Tibial artery (tissue), 4 donors: Measurements from ENCODE around the gene DCAF12L1.

ENCODE experiments used
- DNase-seq, 2 donors: peaks; one replicate each; pipeline ENCODE4 v3.0.0-alpha.2; 2019
- H3K27ac ChIP-seq, 2 donors: fragments of 200-600 bp; sonication (generic) in 1 of 2; 1 replicate in 1 of 2; 2 replicates in 1 of 2; pipeline ENCODE4 v1.5.1; 2018 to 2019; ENCODE audit warnings: mild to moderate bottlenecking in 1 of 2
- H3K27me3 ChIP-seq, 2 donors: fragments of 200-600 bp; sonication (generic) in 1 of 2; one replicate each; pipeline versions ENCODE4 v1.5.1 to v1.6.0; 2016 to 2019
- H3K36me3 ChIP-seq, 3 donors: fragments of 200-600 bp; sonication (generic) in 2 of 3; one replicate each; pipeline ENCODE4 v1.5.1; 2016 to 2019; ENCODE audit warnings: mild to moderate bottlenecking in 2 of 3
- H3K4me1 ChIP-seq, 4 donors: fragments of 200-600 bp; sonication (generic) in 2 of 4; 1 replicate in 3 of 4; 2 replicates in 1 of 4; pipeline ENCODE4 v1.5.1; 2016 to 2019
- H3K4me3 ChIP-seq, 2 donors: fragments of 200-600 bp; sonication (generic) in 1 of 2; 1 replicate in 1 of 2; 2 replicates in 1 of 2; pipeline ENCODE4 v1.5.1; 2018 to 2019; ENCODE audit warnings: mild to moderate bottlenecking in 2 of 2
- H3K9me3 ChIP-seq, 3 donors: fragments of 200-600 bp; sonication (generic) in 1 of 3; one replicate each; pipeline ENCODE4 v1.5.1; 2016 to 2019
- CTCF ChIP-seq, 2 experiments: fragments of 200-600 bp in 1 of 2; fragments of 450-650 bp in 1 of 2; IDR thresholded peaks; one replicate each; pipeline ENCODE4 v1.5.1; 2017 to 2019; ENCODE audit warnings: antibody characterized with exemption in 2 of 2, mild to moderate bottlenecking in 1 of 2, moderate library complexity in 1 of 2
- intact Hi-C: fragments of 100-400 bp; cut with DNase I; formaldehyde crosslinking; loops from one replicate; pipeline ENCODE4 v1.15.0; 2023; ENCODE audit warnings: low total_unique reads

Gene DCAF12L1

GRCh38 chrX:126552313-126553022 is at the start of gene DCAF12L1:
TSS of gene DCAF12L1 (minus strand) at chrX:126552814. CDS start at chrX:126552608, 206 bp downstream.
- Histone ChIP-seq H3K4me1 (no peaks in the 10 kb centered on the region), H3K36me3 (no peaks in the 10 kb centered on the region), H3K27ac (no peak within 1 kb of the TSS), H3K4me3 (peak within 1 kb of the TSS in 1 of 2 donors; percentile 22), H3K9me3 (peaks cover 0 to 4% (median 0%) of the 10 kb centered on the region in 3 donors), H3K27me3 (peaks cover 0 to 4% of the 10 kb centered on the region in 2 donors)
- intact Hi-C loops, result no loop called here
- DNase-seq, result no peak
- TF ChIP-seq CTCF (IDR thresholded peaks at IDR 0.05), result no peak

GRCh38 chrX:126580877-126581276 is 28.3 kb upstream of the DCAF12L1 start:
- H3K27me3 ChIP-seq, result no peaks in the 10 kb centered on the region
- intact Hi-C loops, result no loop called here
- H3K4me1 ChIP-seq, result no peaks in the 10 kb centered on the region
- H3K27ac ChIP-seq, result no peak overlapping the region
- H3K9me3 ChIP-seq, result no peaks in the 10 kb centered on the region
- no peaks in the 10 kb centered on the region for H3K36me3 ChIP-seq
- no peak for DNase-seq
- no peak for TF ChIP-seq CTCF (IDR thresholded peaks at IDR 0.05)
- no peak overlapping the region for H3K4me3 ChIP-seq

- H3K9me3 ChIP-seq, result no peaks in the 10 kb centered on the region
- no peak for TF ChIP-seq CTCF (IDR thresholded peaks at IDR 0.05)
- intact Hi-C loops, result no loop called here
- H3K4me3 ChIP-seq, result no peak overlapping the region
- H3K36me3 ChIP-seq, result no peaks in the 10 kb centered on the region
- no peak overlapping the region for H3K27ac ChIP-seq
- no peaks in the 10 kb centered on the region for H3K27me3 ChIP-seq
- H3K4me1 ChIP-seq, result no peaks in the 10 kb centered on the region
- no peak for DNase-seq
These were observed 23.3 kb upstream of the DCAF12L1 start for GRCh38 chrX:126575911-126576310.

DNA sequence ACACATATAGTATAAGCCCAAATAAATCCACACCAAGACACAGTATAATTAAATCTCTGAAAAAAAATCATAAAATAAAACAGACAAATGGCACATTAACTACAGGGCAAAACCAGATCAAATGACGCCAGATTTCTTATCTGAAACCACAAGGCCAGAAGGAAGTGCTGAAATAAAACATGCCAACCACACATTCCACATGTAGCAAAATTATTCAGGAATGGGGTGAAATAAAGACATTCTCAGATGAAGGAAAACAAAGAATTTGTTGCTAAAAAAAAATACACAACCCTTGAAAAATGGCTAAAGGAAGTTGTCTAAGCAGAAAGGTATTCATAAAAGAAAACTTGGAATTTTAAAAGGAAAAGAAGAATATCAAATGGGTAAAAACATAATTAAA is 4.5 kb upstream of the DCAF12L1 start:
- peaks cover 0 to 4% (median 0%) of the 10 kb centered on the region in 3 donors for H3K9me3 ChIP-seq

DNA sequence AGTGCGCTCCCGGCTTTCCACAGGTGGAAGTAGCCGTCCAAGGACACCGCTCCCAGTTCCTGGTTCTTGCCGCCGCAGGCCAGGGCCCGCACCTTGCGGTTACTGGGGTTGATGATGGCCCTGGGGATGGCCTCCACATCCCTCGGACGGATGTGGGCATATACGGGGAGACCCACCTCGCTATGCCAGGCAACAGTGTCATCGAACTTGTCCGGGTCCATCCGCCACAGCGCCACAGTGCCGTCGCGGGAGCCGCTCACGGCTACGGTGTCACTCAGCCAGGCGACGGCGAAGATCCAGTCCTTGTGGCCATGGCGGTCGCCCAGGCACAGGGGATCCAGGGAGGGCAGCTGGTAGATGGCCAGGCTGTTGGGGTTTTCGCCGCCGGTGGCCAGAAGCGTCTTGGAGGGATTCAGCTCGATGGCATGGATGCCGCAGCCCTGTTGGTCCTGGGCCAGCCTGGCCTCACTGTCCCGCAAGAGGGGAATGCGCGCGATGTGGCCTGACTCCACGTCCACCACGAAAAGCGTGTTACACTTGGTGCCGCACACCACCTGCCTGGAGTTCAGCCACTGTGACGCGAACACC is 795 bp downstream of the DCAF12L1 start:
- no peak for DNase-seq
- H3K36me3 ChIP-seq, result no peaks in the 10 kb centered on the region
- intact Hi-C loops, result no loop called here
- no peaks in the 10 kb centered on the region for H3K4me1 ChIP-seq
- no peak overlapping the region for H3K27ac ChIP-seq
- no peak overlapping the region for H3K4me3 ChIP-seq
- TF ChIP-seq CTCF (IDR thresholded peaks at IDR 0.05), result no peak
- peaks cover 0 to 4% (median 0%) of the 10 kb centered on the region in 3 donors for H3K9me3 ChIP-seq
- H3K27me3 ChIP-seq, result peaks cover 0 to 4% of the 10 kb centered on the region in 2 donors

More for the DNA sequence above, 4.5 kb upstream of the DCAF12L1 start:
- Histone ChIP-seq H3K27ac (no peak overlapping the region), H3K4me3 (no peak overlapping the region), H3K4me1 (no peaks in the 10 kb centered on the region), H3K36me3 (no peaks in the 10 kb centered on the region), H3K27me3 (peaks cover 0 to 4% of the 10 kb centered on the region in 2 donors)
- TF ChIP-seq CTCF (IDR thresholded peaks at IDR 0.05), result no peak
- intact Hi-C loops, result no loop called here
- DNase-seq, result no peak
